Measurements from ENCODE around the gene NKTR.

DNA sequence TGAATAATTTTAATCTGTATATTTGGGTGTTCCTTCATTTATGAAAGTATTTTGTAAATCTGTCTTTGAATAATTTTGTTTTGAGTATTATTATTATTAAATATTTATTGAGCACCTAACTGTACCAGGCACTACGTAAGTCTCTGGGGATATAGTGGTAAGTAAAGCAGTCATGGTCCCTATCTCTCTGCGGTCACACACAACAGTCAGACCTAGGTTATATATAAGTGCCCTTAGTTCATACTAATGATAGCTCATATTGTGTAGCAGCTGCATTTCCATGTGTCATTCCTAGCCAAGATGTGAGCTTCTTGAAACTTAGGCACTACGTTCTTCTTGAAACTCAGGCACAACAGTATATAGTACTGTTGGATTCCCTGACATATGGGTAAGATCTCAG is 12.4 kb downstream of the NKTR start:
- TF ChIP-seq POLR2A (IDR thresholded peaks at IDR 0.05): no peak
- TF ChIP-seq, protein P1, sequence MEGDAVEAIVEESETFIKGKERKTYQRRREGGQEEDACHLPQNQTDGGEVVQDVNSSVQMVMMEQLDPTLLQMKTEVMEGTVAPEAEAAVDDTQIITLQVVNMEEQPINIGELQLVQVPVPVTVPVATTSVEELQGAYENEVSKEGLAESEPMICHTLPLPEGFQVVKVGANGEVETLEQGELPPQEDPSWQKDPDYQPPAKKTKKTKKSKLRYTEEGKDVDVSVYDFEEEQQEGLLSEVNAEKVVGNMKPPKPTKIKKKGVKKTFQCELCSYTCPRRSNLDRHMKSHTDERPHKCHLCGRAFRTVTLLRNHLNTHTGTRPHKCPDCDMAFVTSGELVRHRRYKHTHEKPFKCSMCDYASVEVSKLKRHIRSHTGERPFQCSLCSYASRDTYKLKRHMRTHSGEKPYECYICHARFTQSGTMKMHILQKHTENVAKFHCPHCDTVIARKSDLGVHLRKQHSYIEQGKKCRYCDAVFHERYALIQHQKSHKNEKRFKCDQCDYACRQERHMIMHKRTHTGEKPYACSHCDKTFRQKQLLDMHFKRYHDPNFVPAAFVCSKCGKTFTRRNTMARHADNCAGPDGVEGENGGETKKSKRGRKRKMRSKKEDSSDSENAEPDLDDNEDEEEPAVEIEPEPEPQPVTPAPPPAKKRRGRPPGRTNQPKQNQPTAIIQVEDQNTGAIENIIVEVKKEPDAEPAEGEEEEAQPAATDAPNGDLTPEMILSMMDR (IDR thresholded peaks at IDR 0.05): no peak

Measured in esophagus squamous epithelium (tissue), 4 donors.